Fibroblast of mammary gland (primary cell): Measurements from ENCODE around the gene FAM114A1.

ENCODE experiments used
- DNase-seq: peaks from one replicate; pipeline ENCODE4 v3.0.0-alpha.2; 2010; ENCODE audit warnings: low read depth
- H3K4me3 ChIP-seq: 2 replicates; pipeline ENCODE4 v1.5.1; 2011; ENCODE audit warnings: low read depth, mild to moderate bottlenecking, low read length, moderate library complexity; ENCODE audit not compliant: control insufficient read depth
- TF ChIP-seq, protein P1 (sequence below): conservative IDR thresholded peaks from 2 replicates; pipeline ENCODE4 v1.5.1; 2011; ENCODE audit warnings: low read depth, low read length, inconsistent platforms; ENCODE audit not compliant: control insufficient read depth, insufficient read depth

The FAM114A1 gene

DNA sequence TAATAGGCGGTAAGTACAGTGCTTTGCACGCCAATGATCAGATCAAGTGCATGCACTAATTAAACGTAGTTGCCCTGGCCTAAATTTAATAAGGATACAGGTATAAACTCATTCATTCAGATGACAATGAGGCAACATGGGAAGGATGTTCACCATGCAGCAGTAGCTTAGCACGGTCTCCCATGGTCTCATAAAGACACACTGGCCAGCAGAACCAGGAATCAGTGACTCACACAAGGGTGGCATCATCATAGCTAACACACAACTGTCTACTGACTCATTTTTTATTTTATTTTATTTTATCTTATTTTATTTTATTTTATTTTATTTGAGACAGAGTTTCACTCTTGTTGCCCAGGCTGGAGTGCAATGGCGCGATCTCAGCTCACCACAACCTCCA lies 121.9 kb downstream of the FAM114A1 start:
- no peak overlapping the region for H3K4me3 ChIP-seq
- TF ChIP-seq, protein P1, sequence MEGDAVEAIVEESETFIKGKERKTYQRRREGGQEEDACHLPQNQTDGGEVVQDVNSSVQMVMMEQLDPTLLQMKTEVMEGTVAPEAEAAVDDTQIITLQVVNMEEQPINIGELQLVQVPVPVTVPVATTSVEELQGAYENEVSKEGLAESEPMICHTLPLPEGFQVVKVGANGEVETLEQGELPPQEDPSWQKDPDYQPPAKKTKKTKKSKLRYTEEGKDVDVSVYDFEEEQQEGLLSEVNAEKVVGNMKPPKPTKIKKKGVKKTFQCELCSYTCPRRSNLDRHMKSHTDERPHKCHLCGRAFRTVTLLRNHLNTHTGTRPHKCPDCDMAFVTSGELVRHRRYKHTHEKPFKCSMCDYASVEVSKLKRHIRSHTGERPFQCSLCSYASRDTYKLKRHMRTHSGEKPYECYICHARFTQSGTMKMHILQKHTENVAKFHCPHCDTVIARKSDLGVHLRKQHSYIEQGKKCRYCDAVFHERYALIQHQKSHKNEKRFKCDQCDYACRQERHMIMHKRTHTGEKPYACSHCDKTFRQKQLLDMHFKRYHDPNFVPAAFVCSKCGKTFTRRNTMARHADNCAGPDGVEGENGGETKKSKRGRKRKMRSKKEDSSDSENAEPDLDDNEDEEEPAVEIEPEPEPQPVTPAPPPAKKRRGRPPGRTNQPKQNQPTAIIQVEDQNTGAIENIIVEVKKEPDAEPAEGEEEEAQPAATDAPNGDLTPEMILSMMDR, result no peak
- peak; percentile 63 for DNase-seq

DNA sequence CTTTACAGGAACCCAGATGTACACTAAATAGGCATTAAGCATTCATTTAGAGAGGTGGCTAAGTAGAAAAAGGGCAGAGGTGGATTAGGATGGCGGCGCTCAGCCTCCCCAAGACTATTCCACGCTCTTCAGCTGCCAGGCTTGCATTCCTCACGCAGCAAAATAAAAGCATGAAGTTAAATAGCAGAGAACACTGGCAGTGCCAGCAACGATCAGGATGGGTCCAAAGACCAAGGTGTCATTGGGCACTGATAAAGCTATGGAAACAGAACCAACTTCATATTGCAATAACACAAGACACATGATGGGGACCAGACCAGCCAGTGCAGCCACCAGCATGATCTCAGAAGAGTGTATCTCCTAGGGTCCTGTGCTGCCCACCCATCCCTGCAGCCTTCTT lies 122.6 kb downstream of the FAM114A1 start:
- TF ChIP-seq, protein P1, result no peak
- no peak overlapping the region for H3K4me3 ChIP-seq
- DNase-seq, result no peak

DNA sequence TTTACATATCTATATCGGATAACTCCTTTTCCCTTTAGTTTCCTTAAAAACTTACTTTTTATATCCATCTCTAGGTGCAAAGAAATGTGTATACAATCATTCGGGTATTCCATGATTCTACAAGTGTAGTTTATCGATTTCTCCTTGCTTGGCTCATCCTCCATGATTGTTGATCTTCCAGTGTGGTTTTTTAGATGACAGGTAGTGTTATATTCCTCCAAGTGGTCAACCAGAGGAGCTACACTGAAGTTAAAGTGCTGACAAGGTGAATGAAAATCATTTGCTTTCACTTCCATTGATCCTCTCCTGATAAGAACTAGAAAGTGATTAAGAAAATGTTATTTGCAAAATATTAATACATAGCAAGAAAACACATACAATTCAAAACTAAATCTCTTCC lies 126.1 kb downstream of the FAM114A1 start:
- TF ChIP-seq, protein P1, result peak; percentile 21
- H3K4me3 ChIP-seq, result no peak overlapping the region
- peak; percentile 16 for DNase-seq

DNA sequence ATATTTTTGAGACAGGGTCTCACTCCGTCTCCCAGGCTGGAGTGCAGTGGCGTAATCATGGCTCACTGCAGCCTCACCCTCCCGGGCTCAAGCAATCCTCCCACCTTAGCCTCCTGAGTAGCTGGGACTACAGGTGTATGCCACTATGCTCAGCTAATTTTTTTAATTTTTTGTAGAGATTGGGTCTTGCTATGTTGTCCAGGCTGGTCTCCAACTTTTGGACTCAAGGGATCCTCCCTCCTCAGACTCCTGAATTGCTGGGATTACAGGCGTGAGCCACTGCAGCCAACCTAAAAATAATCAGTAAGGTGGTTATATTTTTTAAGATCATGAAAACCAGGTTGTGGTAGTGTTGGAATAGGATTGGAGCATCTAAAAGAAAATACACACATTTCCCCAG lies 126.5 kb downstream of the FAM114A1 start:
- TF ChIP-seq, protein P1, result no peak
- no peak overlapping the region for H3K4me3 ChIP-seq
- no peak for DNase-seq
